IMR-90 (cell line): ENCODE measurements around the gene C11orf42.

Source experiments
- BHLHE40 ChIP-seq: fragments of 150-350 bp; IDR thresholded peaks from 2 replicates; pipeline ENCODE4 v1.6.1; 2016; ENCODE audit warnings: mild to moderate bottlenecking, low read depth, low read length
- CTCF ChIP-seq: conservative IDR thresholded peaks from 2 replicates; pipeline ENCODE4 v1.5.1; 2012; ENCODE audit warnings: mild to moderate bottlenecking, low read depth, low read length, improper control_type of control experiment
- ELK1 ChIP-seq: fragments of 150-350 bp; IDR thresholded peaks from 2 replicates; pipeline ENCODE4 v1.6.1; 2016; ENCODE audit warnings: low read depth, mild to moderate bottlenecking, low read length, moderate library complexity, borderline replicate concordance
- FOS ChIP-seq: fragments of 150-350 bp; IDR thresholded peaks from 2 replicates; pipeline ENCODE4 v1.6.1; 2016; ENCODE audit warnings: low read depth, low read length
- MAFK ChIP-seq: IDR thresholded peaks from 2 replicates; pipeline ENCODE4 v1.6.1; 2012; ENCODE audit warnings: low read depth, low read length, improper control_type of control experiment
- POLR2A ChIP-seq: IDR thresholded peaks from 2 replicates; pipeline ENCODE4 v1.6.1; 2012; ENCODE audit warnings: mild to moderate bottlenecking, low read depth, low read length
- RCOR1 ChIP-seq: IDR thresholded peaks from 2 replicates; pipeline ENCODE4 v1.6.1; 2012; ENCODE audit warnings: mild to moderate bottlenecking, low read length, improper control_type of control experiment; ENCODE audit not compliant: insufficient replicate concordance
- USF2 ChIP-seq: fragments of 150-350 bp; IDR thresholded peaks from 2 replicates; pipeline ENCODE4 v1.6.1; 2017; ENCODE audit warnings: mild to moderate bottlenecking, antibody characterized with exemption, low read length, low read depth

- TF ChIP-seq CTCF (no peak), RCOR1 (no peak), POLR2A (no peak), USF2 (no peak), ELK1 (no peak), BHLHE40 (no peak), FOS (no peak), MAFK (no peak)
Measured at GRCh38 chr11:6248248-6248647, 42.9 kb downstream of the C11orf42 start.
